NOMO-1 (cell line): ENCODE measurements around the gene RFX6.
"Not testable (repeated sequence)": the region's sequence is repeated elsewhere in the genome, so short reads cannot be mapped to it uniquely, and the experiment has no call there.

ENCODE experiments used
- DNase-seq, 2 experiments: peaks; one replicate each; lab custom pipeline; 2025; ENCODE audit not compliant: unreplicated experiment in 2 of 2; lab: John Stamatoyannopoulos, UW

RFX6 gene

GRCh38 chr6:116876635-116877611, at the start of gene RFX6:
RFX6 (plus strand) TSS chr6:116877242; CDS start chr6:116877276, 34 bp downstream.
- DNase-seq: no peak

GRCh38 chr6:116827561-116828240, 49.3 kb upstream of the RFX6 start:
- no peak for DNase-seq

- no peak for DNase-seq
These were observed 48.1 kb upstream of the RFX6 start, which contains the start of gene GPRC6A for GRCh38 chr6:116828983-116829382. GPRC6A (minus strand) TSS chr6:116829083; CDS start chr6:116829013, 70 bp downstream.

- not testable (repeated sequence) for DNase-seq
These were observed 42.5 kb upstream of the RFX6 start for GRCh38 chr6:116834526-116834925.

- no peak for DNase-seq
These were observed 40.3 kb upstream of the RFX6 start for GRCh38 chr6:116836606-116837342.

GRCh38 chr6:116840091-116840490, 37.0 kb upstream of the RFX6 start:
- peak; percentile 24 to 74 for DNase-seq

- DNase-seq: no peak
These were observed 34.6 kb upstream of the RFX6 start for GRCh38 chr6:116842459-116842858.

- peak in 1 of 2 experiments; percentile 5 for DNase-seq
These were observed 29.8 kb upstream of the RFX6 start for GRCh38 chr6:116847227-116847626.

- no peak for DNase-seq
These were observed 19.0 kb upstream of the RFX6 start for GRCh38 chr6:116858060-116858459.

- DNase-seq: no peak
These were observed 17.8 kb upstream of the RFX6 start for GRCh38 chr6:116859264-116859663.

- DNase-seq: no peak
These were observed 10.7 kb upstream of the RFX6 start for GRCh38 chr6:116866281-116866871.

- no peak for DNase-seq
These were observed 4.3 kb upstream of the RFX6 start for GRCh38 chr6:116872771-116873170.

GRCh38 chr6:116876107-116876506, 935 bp upstream of the RFX6 start:
- DNase-seq: no peak

GRCh38 chr6:116877743-116878142, 701 bp downstream of the RFX6 start:
- DNase-seq: no peak

- no peak for DNase-seq
These were observed 4.2 kb downstream of the RFX6 start for GRCh38 chr6:116881236-116881635.

GRCh38 chr6:116883005-116883404, 6.0 kb downstream of the RFX6 start:
- DNase-seq: no peak

GRCh38 chr6:116884530-116884929, 7.5 kb downstream of the RFX6 start:
- DNase-seq: no peak

GRCh38 chr6:116887168-116887567, 10.1 kb downstream of the RFX6 start:
- DNase-seq: no peak

GRCh38 chr6:116887894-116888293, 10.9 kb downstream of the RFX6 start:
- DNase-seq: no peak

GRCh38 chr6:116888732-116889360, 11.8 kb downstream of the RFX6 start:
- no peak for DNase-seq
